Lung (tissue), 12 donors: ENCODE measurements around the gene PGM1. TPM values are rescaled to one million over a fixed set of nuclear protein-coding genes. Genes with fewer than 3 reads are reported as not detected.
A peak's percentile ranks its signal among the peaks of the same experiment; 100 is the strongest.

ENCODE experiments used
- ATAC-seq: fragments of 200-7000 bp; cut with Tn5 transposase; one replicate; pipeline ENCODE4 v1.9.1; 2020; ENCODE audit warnings: moderate number of reproducible peaks; ENCODE audit not compliant: insufficient read depth, low FRiP score
- DNase-seq, 3 donors: peaks; one replicate each; pipeline ENCODE4 v3.0.0-alpha.2; 2013 to 2017
- H3K27ac ChIP-seq, 2 donors: one replicate each; pipeline ENCODE4 v1.5.1; 2013; ENCODE audit warnings: mild to moderate bottlenecking in 2 of 2, moderate library complexity in 2 of 2, control low read depth in 1 of 2, inconsistent platforms in 1 of 2, low read depth in 1 of 2, low read length in 1 of 2
- H3K27me3 ChIP-seq, 3 donors: one replicate each; pipeline ENCODE4 v1.5.1; 2013; ENCODE audit warnings: low read length in 2 of 3; ENCODE audit not compliant: control insufficient read depth in 3 of 3, insufficient read depth in 3 of 3
- H3K36me3 ChIP-seq, 4 donors: one replicate each; pipeline ENCODE4 v1.5.1; 2013; ENCODE audit warnings: low read length in 4 of 4, mild to moderate bottlenecking in 1 of 4, moderate library complexity in 1 of 4; ENCODE audit not compliant: control insufficient read depth in 4 of 4, insufficient read depth in 4 of 4
- H3K4me1 ChIP-seq, 5 donors: one replicate each; pipeline ENCODE4 v1.5.1; 2013; ENCODE audit warnings: low read length in 5 of 5, mild to moderate bottlenecking in 2 of 5, moderate library complexity in 1 of 5; ENCODE audit not compliant: control insufficient read depth in 5 of 5, insufficient read depth in 5 of 5
- H3K4me3 ChIP-seq: one replicate; pipeline ENCODE4 v1.5.1; 2013; ENCODE audit warnings: mild to moderate bottlenecking, control low read depth, moderate library complexity
- H3K9ac ChIP-seq, 2 donors: one replicate each; pipeline ENCODE4 v1.5.1; 2013; ENCODE audit warnings: low read length in 2 of 2, control low read depth in 1 of 2; ENCODE audit not compliant: insufficient read depth in 1 of 2
- H3K9me3 ChIP-seq, 4 donors: one replicate each; pipeline ENCODE4 v1.5.1; 2013; ENCODE audit warnings: low read length in 3 of 4, mild to moderate bottlenecking in 1 of 4, moderate library complexity in 1 of 4; ENCODE audit not compliant: control insufficient read depth in 4 of 4, insufficient read depth in 3 of 4
- WGBS, 2 donors: extraction: QIAGEN DNeasy Blood & Tissue Kit; methylation state at CpG; one replicate each; pipeline ENCODE4 v1.1.7; 2013; 5-methylcytosine and 5-hydroxymethylcytosine counted together
- polyA plus RNA-seq, 2 donors: library from polyadenylated mRNA; stranded (reverse); fragments of 200-250 nt; gene quantifications; one replicate each; pipeline ENCODE4 v1.2.1, GENCODE V29; 2013
- total RNA-seq, 2 donors: library from RNA; depleted of rRNA in 1 of 2; stranded (reverse); fragments of >200 nt in 1 of 2; gene quantifications; one replicate each; pipeline ENCODE4 v1.2.1, GENCODE V29; 2014 to 2021
- TF ChIP-seq, protein P1 (sequence below): IDR thresholded peaks from 2 replicates; pipeline ENCODE4 v1.5.1; 2012; ENCODE audit warnings: mild to moderate bottlenecking; ENCODE audit errors: control extremely low read depth, extremely low read depth
- donor health status: control.
- donor health status: control.
- donor health status: Bipolar disorder and iron deficiency.
- donor health status: healthy.
- donor health status: DM: yes; HTN: yes; CAD: no.

The PGM1 gene
- total and polyA plus RNA-seq, 4 donors = 9.1 to 53.8 (median 34.8) TPM

DNA sequence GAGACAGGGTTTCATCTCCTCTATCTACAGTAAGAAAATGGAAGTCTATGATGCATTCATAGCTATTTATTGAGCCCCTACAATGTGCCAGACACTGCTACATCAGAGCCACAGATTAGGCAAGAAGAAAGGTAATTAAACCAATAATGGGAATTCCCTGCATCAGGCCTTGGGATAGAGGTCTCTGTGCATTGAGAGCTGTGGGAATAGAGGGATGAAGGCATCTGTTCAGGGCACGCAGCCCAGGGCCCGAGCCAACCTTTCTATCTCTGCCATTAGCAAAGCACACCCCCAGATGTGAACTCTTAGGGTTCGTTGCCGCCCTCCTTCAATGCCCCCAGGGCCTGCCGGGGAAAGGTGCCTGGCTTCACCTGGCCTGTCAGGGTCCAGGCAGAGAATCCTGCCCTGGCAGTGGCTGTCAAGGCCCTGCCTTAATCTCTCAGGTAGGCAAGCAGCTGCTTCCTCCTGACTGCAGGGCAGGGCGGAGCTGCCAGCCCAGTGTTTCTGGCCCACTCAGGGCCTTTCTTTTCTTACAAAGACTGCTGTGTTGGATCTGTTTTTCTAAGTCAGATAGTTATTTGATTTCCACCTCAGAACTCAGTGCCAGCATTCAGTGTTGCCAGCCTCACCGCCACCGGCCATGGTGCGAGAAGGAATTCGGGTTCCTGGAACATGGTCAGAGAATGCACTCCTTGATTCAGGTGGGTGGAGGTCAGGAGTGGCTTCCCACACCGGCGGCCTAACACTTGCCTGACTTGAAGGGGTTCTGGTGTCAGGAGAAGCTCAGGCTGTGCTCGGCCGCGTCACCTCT, 76.1 kb downstream of the PGM1 start:
- Histone ChIP-seq H3K4me1 (peaks cover 0 to 12% (median 3%) of the 10 kb centered on the region in 5 donors), H3K9me3 (peaks cover 0 to 2% (median 0%) of the 10 kb centered on the region in 4 donors), H3K27ac (no peak overlapping the region), H3K4me3 (no peak overlapping the region), H3K27me3 (no peaks in the 10 kb centered on the region), H3K36me3 (no peaks in the 10 kb centered on the region), H3K9ac (peak overlapping the region in 1 of 2 donors; percentile 34)
- ATAC-seq (no peak), DNase-seq (peak in 2 of 3 donors; percentile 39 to 42)
- WGBS, 2 donors = 80 to 83% methylated on average over 15 of the region's 15 CpGs
- TF ChIP-seq, protein P1, sequence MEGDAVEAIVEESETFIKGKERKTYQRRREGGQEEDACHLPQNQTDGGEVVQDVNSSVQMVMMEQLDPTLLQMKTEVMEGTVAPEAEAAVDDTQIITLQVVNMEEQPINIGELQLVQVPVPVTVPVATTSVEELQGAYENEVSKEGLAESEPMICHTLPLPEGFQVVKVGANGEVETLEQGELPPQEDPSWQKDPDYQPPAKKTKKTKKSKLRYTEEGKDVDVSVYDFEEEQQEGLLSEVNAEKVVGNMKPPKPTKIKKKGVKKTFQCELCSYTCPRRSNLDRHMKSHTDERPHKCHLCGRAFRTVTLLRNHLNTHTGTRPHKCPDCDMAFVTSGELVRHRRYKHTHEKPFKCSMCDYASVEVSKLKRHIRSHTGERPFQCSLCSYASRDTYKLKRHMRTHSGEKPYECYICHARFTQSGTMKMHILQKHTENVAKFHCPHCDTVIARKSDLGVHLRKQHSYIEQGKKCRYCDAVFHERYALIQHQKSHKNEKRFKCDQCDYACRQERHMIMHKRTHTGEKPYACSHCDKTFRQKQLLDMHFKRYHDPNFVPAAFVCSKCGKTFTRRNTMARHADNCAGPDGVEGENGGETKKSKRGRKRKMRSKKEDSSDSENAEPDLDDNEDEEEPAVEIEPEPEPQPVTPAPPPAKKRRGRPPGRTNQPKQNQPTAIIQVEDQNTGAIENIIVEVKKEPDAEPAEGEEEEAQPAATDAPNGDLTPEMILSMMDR = no peak

DNA sequence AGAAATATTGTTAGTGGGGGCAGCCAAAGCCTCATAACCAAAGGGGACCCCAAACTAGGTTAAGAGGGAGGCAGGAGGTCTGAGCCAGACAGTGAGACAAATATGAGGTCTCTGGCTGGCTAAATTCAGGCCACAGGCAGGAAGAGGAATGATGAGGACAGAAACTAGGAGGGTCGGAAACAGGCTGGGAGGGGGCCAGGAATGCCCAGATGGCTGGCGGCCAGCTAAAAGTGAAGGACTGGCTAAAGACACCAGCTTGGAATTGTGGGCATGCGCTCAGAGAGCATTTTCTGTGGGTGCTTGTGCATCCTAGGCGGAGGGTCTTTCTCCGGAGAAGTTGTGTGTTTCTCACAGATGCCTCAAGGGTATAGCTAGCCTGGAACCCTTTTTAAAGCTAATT, 77.0 kb downstream of the PGM1 start:
- Histone ChIP-seq H3K4me1 (peaks cover 0 to 20% (median 11%) of the 10 kb centered on the region in 5 donors), H3K9me3 (peaks cover 0 to 2% (median 0%) of the 10 kb centered on the region in 4 donors), H3K27me3 (no peaks in the 10 kb centered on the region), H3K27ac (no peak overlapping the region), H3K36me3 (no peaks in the 10 kb centered on the region), H3K4me3 (no peak overlapping the region), H3K9ac (peak overlapping the region in 1 of 2 donors; percentile 34)
- TF ChIP-seq, protein P1 = no peak
- ATAC-seq (no peak), DNase-seq (peak in 1 of 3 donors; percentile 38)
- 90 to 91% methylated on average over 5 of the region's 5 CpGs for WGBS, 2 donors

DNA sequence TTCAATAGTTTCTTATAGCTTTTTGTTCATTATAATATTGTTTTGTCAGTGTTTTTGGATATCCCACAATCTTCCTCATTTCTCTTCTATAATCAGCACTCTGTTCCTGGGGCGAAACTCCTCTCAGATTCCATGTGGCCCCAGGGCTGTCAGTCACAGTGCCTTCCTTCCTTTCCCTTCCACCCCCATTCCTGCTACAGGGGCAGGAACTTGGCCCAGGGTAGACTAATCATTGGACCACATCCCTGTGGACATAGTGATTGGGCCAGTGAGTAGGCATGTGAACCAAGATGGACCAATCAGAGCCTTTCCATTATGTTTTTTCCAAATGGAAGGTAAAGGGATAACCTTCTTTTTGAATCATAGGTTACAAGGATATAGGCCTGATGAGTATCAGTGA, 78.3 kb downstream of the PGM1 start:
- no peak overlapping the region for H3K9ac ChIP-seq
- TF ChIP-seq, protein P1 = no peak
- ATAC-seq (no peak), DNase-seq (no peak)
- H3K27ac ChIP-seq = no peak overlapping the region
- H3K27me3 ChIP-seq = no peaks in the 10 kb centered on the region
- WGBS, 2 donors = 96 to 97% methylated on average over 1 of the region's 1 CpG
- no peak overlapping the region for H3K4me3 ChIP-seq
- peaks cover 0 to 33% (median 13%) of the 10 kb centered on the region in 5 donors for H3K4me1 ChIP-seq
- no peaks in the 10 kb centered on the region for H3K9me3 ChIP-seq
- no peaks in the 10 kb centered on the region for H3K36me3 ChIP-seq
